WI38 (cell line): Measurements from ENCODE around the gene ZNF740.

ENCODE experiments used
- H3K4me3 ChIP-seq: 2 replicates; pipeline ENCODE4 v1.5.1; 2011; ENCODE audit warnings: low read depth, mild to moderate bottlenecking, control low read depth, low read length
- CTCF ChIP-seq: IDR thresholded peaks from 2 replicates; pipeline ENCODE4 v1.5.1; 2012; ENCODE audit warnings: low read depth, mild to moderate bottlenecking, control low read depth, low read length

The ZNF740 gene

DNA sequence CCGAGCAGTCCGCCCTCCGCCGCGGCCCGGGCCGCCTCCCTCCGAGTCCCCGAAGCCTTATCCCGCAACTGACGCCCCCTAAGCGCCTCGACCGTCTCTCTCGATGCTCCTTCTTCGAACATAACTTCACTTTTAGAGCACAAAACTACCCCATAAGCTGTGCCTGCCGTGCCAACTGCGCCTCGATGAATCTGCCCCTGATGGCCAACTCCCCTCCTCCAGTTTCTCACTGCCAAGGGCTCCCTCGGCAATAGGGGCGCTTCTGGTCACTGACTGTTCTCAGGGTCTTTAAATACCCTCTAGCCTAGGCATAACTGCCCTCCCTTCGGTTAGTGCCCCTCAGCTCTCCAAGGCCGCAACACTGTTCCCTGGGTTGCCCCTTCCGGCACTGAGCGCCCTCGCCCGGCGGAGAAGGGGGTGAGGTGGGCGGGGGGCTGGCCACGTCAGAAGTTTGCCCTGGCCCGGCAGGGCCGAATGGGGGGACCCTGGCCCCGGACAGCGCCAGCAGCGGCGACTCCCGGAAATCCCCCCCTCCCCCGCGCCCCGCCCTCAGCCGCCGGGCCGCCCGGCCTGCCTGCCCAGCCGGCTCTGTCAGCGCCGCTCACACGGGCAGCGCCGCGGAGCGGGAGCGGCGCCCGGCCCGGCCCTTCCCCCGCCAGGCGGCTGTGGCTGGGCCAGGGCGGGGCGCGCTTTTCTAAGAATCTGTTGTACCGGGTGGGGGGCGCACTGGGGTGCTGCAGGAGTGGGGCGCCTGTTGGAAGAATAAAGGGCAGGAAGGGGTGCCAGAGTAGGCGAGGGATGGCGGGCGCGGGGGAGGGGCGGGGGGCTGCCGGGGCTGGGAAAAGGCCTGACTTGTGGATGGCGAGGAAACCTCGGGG is 40.9 kb downstream of the ZNF740 start:
- TF ChIP-seq CTCF: 0 out of 2 replicates have a peak, but pooled peaks have one; percentile 5
- peak overlapping the region; percentile 60 for H3K4me3 ChIP-seq

GRCh38 chr12:53222170-53222721 is 41.7 kb downstream of the ZNF740 start:
- no peak for TF ChIP-seq CTCF
- peak overlapping the region; percentile 60 for H3K4me3 ChIP-seq

- TF ChIP-seq CTCF: no peak
- H3K4me3 ChIP-seq: no peak overlapping the region
These were observed 42.3 kb downstream of the ZNF740 start for GRCh38 chr12:53222806-53223261.

DNA sequence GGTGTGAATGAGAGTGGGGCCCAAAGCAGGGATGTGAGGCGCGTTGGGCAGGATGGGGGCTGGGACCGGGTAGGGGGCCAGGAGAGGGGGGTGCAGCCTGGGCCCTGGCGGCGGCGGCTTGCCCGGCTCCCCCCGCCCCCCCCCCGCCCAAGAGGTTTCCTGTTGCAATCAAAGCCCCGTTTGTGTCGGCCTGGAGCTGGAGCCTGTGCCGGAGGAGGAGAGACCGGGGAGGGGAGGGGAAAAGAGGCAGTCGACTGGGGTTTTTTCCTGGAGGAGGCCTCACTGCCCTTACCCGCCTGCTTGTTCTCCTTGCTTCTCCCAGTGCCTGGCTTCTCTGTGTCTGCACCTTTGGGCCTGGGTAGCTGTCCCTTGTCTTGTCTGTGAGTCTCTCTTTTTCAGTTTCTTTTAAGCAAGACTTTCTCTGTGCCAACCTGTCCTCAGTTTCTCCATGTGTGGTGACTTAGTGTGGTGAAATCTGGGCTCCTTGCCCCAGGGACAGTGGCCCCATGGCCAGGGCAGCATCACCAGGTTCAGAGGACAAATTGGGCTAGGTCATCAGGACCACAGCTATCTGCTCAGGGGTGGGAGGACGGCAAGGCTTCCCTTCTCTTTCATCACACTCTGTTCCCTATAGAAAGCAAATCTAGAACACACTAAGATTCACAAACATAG is 43.0 kb downstream of the ZNF740 start:
- no peak overlapping the region for H3K4me3 ChIP-seq
- no peak for TF ChIP-seq CTCF

DNA sequence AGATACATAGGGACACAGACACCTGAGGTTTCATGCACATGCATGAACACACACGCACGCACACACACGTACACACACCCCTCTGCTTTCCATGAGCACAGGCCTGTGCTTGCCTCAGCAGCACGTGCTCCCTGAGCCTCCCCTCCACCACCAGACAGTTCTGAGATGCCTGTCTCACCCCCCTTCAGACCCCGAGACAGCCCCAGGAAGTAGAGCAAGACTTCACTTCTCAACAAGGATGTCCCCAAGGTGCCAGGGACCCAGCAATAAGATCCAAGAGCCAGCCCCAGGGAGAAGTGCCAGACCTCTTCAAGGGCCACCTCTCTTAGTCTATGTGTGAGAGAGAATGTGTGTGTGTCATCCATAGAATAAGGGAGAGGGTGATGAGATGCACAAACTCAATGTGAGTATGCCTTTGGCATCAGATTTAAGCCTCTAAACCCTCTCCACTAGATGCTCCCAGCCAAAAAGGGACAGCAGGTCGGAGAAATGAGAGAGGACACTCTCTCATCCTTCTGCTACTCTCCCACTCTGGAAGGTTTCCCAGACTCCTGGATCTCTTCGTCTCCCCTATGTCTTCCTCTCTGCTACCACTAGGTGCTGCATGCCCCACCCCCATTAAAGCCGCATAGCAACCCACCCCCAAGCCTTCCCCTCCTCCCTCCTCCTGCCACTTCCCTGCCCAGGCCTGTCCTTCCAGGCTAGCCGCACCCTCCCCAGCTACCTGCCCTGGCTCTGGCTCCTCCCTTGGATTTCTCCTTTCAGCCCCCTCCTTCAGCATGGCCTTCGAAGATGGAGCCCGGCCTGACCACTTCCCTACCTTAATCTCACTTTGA is 43.8 kb downstream of the ZNF740 start:
- no peak for TF ChIP-seq CTCF

DNA sequence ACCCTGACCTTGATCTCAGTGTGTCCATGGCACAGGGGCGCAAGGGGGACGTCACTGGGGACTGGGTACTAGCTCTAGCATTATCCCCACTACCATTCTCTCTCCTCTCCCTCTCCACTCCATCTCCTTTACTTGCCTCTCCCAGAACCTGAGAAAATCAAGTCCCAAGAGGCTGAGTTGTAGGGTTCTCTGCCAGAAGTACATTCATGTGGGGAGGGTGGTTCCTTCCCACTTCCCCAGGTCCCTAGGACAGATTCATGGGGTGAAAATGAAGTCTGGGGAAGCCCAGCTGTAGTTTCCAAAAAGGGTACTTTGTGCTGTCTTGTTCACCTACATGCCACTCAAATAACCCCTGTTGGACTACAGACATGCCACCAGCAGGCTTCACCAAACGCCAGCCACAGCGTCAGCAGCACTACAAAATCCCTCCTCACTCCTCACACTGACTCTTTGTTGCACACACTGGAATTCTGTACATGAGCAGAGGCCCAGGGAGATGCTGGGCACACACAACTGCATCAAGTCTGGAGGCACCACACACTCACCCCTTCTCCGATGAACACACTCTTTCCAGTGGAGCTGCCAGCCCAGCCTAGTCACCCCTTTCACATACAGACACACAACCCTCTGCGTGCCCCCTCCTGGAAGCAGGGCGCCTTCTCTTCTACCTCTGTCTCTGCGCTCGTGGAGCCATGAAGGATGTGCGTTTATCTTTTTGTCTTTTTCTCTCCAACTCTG is 44.5 kb downstream of the ZNF740 start:
- TF ChIP-seq CTCF: no peak
- H3K4me3 ChIP-seq: no peak overlapping the region

More for the DNA sequence above, 43.8 kb downstream of the ZNF740 start:
- H3K4me3 ChIP-seq: no peak overlapping the region
